GM12878 (cell line): ENCODE data around the gene VPS18. TPM values are rescaled to one million over a fixed set of nuclear protein-coding genes. Genes with fewer than 3 reads are reported as not detected.

Source experiments
- BACH1 ChIP-seq: fragments of 450-650 bp; IDR thresholded peaks from 2 replicates; pipeline ENCODE4 v1.6.1; 2017; ENCODE audit warnings: mild to moderate bottlenecking, borderline replicate concordance
- BCL3 ChIP-seq: IDR thresholded peaks from 2 replicates; pipeline ENCODE4 v1.6.1; 2011; ENCODE audit warnings: borderline replicate concordance, low read depth, mild to moderate bottlenecking, moderate library complexity, low read length; ENCODE audit not compliant: insufficient read depth, poor library complexity, severe bottlenecking
- BCLAF1 ChIP-seq: fragments of 450-650 bp; IDR thresholded peaks from 2 replicates; pipeline ENCODE4 v1.6.1; 2017; ENCODE audit warnings: antibody characterized with exemption, mild to moderate bottlenecking, moderate library complexity
- BHLHE40 ChIP-seq, 2 experiments: fragments of 450-650 bp in 1 of 2; IDR thresholded peaks; 2 replicates each; pipeline ENCODE4 v1.6.1; 2011 to 2017; ENCODE audit warnings: low read depth in 2 of 2, borderline replicate concordance in 1 of 2, improper control_type of control experiment in 1 of 2, low read length in 1 of 2, mild to moderate bottlenecking in 1 of 2
- EGR1 ChIP-seq, 2 experiments: IDR thresholded peaks; 1 replicate in 1 of 2; 2 replicates in 1 of 2; pipeline ENCODE4 v1.6.1; 2011 to 2012; ENCODE audit warnings: low read depth in 2 of 2, low read length in 2 of 2, borderline replicate concordance in 1 of 2, mild to moderate bottlenecking in 1 of 2, moderate library complexity in 1 of 2
- FOXK2 ChIP-seq: fragments of 450-650 bp; IDR thresholded peaks from 2 replicates; pipeline ENCODE4 v1.6.1; 2017; ENCODE audit warnings: mild to moderate bottlenecking, moderate library complexity
- GABPA ChIP-seq: IDR thresholded peaks from 2 replicates; pipeline ENCODE4 v1.6.1; 2014; ENCODE audit warnings: antibody characterized with exemption, low read depth, mild to moderate bottlenecking, inconsistent platforms
- HDAC2 ChIP-seq: fragments of 200-600 bp; sonication (generic); IDR thresholded peaks from 2 replicates; pipeline ENCODE4 v1.6.1; 2017
- IKZF2 ChIP-seq, 2 experiments: fragments of 450-650 bp; IDR thresholded peaks; 2 replicates each; pipeline ENCODE4 v1.6.1; 2017; ENCODE audit warnings: mild to moderate bottlenecking in 2 of 2, moderate library complexity in 2 of 2
- IRF4 ChIP-seq: IDR thresholded peaks from 2 replicates; pipeline ENCODE4 v1.6.1; 2011; ENCODE audit warnings: low read depth, low read length
- NKRF ChIP-seq: fragments of 450-650 bp; conservative IDR thresholded peaks from 2 replicates; pipeline ENCODE4 v1.6.1; 2017; ENCODE audit warnings: mild to moderate bottlenecking, moderate library complexity
- NR2F1 ChIP-seq: fragments of 450-650 bp; conservative IDR thresholded peaks from 2 replicates; pipeline ENCODE4 v1.6.1; 2017; ENCODE audit warnings: mild to moderate bottlenecking
- RB1 ChIP-seq: fragments of 450-650 bp; formaldehyde crosslinking; IDR thresholded peaks from 2 replicates; pipeline ENCODE4 v1.6.1; 2017; ENCODE audit warnings: mild to moderate bottlenecking, borderline replicate concordance
- RBBP5 ChIP-seq: fragments of 200-600 bp; sonication (generic); conservative IDR thresholded peaks from 2 replicates; pipeline ENCODE4 v1.6.1; 2016
- SIN3A ChIP-seq: IDR thresholded peaks from 2 replicates; pipeline ENCODE4 v1.6.1; 2012; ENCODE audit warnings: low read depth, low read length, improper control_type of control experiment
- WRNIP1 ChIP-seq: IDR thresholded peaks from 2 replicates; pipeline ENCODE4 v1.6.1; 2011; ENCODE audit warnings: low read depth, low read length, improper control_type of control experiment, borderline replicate concordance
- YBX1 ChIP-seq: fragments of 450-650 bp; IDR thresholded peaks from 2 replicates; pipeline ENCODE4 v1.6.1; 2016; ENCODE audit warnings: antibody characterized with exemption
- ZBED1 ChIP-seq: IDR thresholded peaks from 2 replicates; pipeline ENCODE4 v1.6.1; 2016; ENCODE audit warnings: borderline replicate concordance
- polyA plus RNA-seq, 11 experiments: library from polyadenylated mRNA; depleted of rRNA in 4 of 11; unstranded in 6 of 11; stranded (reverse) in 5 of 11; fragments of >200 nt; fragmentation: Nextera tagmentation in 4 of 11; fragmentation: Illumina TruSeq in 1 of 11; extraction: Ambion mirVana in 4 of 11; extraction: Trizol in 1 of 11; gene quantifications; 1 replicate in 1 of 11; 2 replicates in 10 of 11; pipeline versions ENCODE4 v1.2.1 to v1.2.3, GENCODE V29; 2011 to 2016; ENCODE audit warnings: inconsistent platforms in 2 of 11, missing spikeins in 2 of 11, low read depth in 1 of 11
- total RNA-seq, 4 experiments: library from RNA; depleted of rRNA in 3 of 4; stranded (reverse); fragments of >200 nt in 3 of 4; fragmentation: Illumina TruSeq in 1 of 4; extraction: Trizol in 1 of 4; gene quantifications; 2 replicates each; pipeline versions ENCODE4 v1.2.1 to v1.2.3, GENCODE V29; 2013 to 2021

VPS18 gene
- total and polyA plus RNA-seq, 10 of the 15 experiments (the other 5 are each of a cell fraction or from before 2014, with no cell fraction given): 0.71 to 20.4 (median 10.6) TPM

GRCh38 chr15:40941528-40942336, 47.5 kb downstream of the VPS18 start (continued):
- no peak for TF ChIP-seq BCL3
- no peak for TF ChIP-seq RBBP5
- TF ChIP-seq ZBED1: no peak
- no peak for TF ChIP-seq IRF4
- peak; percentile 97; the same call in 1 of the 2 replicates for TF ChIP-seq RB1
- peak; percentile 55; the same call in 1 of the 2 replicates for TF ChIP-seq BACH1
- no peak for TF ChIP-seq FOXK2
- TF ChIP-seq SIN3A: no peak
- no peak for TF ChIP-seq YBX1
- TF ChIP-seq NR2F1: peak; percentile 76; the same call in 1 of the 2 replicates
- TF ChIP-seq EGR1 (IDR thresholded peaks at IDR 0.05; ENCODE audit: borderline replicate concordance in 1 of 2, low read depth in 2 of 2, low read length in 2 of 2): 0 out of 3 replicates have a peak, but pooled peaks of 1 of the 2 experiments have one; percentile 22
- no peak for TF ChIP-seq GABPA
- peak; percentile 73; the same call in 1 of the 2 replicates for TF ChIP-seq NKRF
- TF ChIP-seq IKZF2 (IDR thresholded peaks at IDR 0.05): 0 out of 4 replicates have a peak, but pooled peaks of 1 of the 2 experiments have one; percentile 1
- TF ChIP-seq BHLHE40 (IDR thresholded peaks at IDR 0.05; ENCODE audit: borderline replicate concordance in 1 of 2, low read depth in 2 of 2, low read length in 1 of 2): peak in 1 of 2 experiments; percentile 69; a peak in 2 of 4 replicates
- TF ChIP-seq BCLAF1: no peak
- TF ChIP-seq WRNIP1: no peak
- TF ChIP-seq HDAC2: no peak
